ENCODE data around the gene SERPINE2. TPM values are rescaled to one million over a fixed set of nuclear protein-coding genes. Genes with fewer than 3 reads are reported as not detected.

Gene SERPINE2
- total RNA-seq, 1 experiment from 2014 or later: 93.3 TPM

- intact Hi-C loops (cut with micrococcal nuclease): loop anchor here (10.0 kb wide), 1 partner anchor 985 kb away; no protein-coding TSS in a partner anchor
- CTCF ChIA-PET: interaction anchor here (2.4 kb wide), 1 partner anchor 10 kb away, joined by 10 read pairs; no protein-coding TSS in a partner anchor
- peaks cover 75% of the 10 kb centered on the region for H3K79me2 ChIP-seq (ENCODE audit: insufficient read depth, low read length)
Observed at GRCh38 chr2:223959688-223960087, 79.4 kb downstream of the SERPINE2 start.

More at GRCh38 chr2:223959688-223960087, 79.4 kb downstream of the SERPINE2 start:
- peaks cover 26 to 29% of the 10 kb centered on the region in 2 experiments; a peak in 3 of 4 replicates for H3K36me3 ChIP-seq (ENCODE audit: control insufficient read depth in 1 of 2, insufficient read depth in 2 of 2, low read length in 2 of 2)
- H3K4me3 ChIP-seq (replicated peaks in 1 of 2; ENCODE audit: low read depth in 1 of 2, low read length in 2 of 2): no peak overlapping the region
- H3K27me3 ChIP-seq (ENCODE audit: insufficient read depth, low read length): no peaks in the 10 kb centered on the region
- ATAC-seq: no peak
- H4K20me1 ChIP-seq (ENCODE audit: insufficient read depth): no peaks in the 10 kb centered on the region; the same call in 1 of the 2 replicates
- H3K4me2 ChIP-seq (ENCODE audit: low read length): no peak overlapping the region
- DNase-seq (ENCODE audit: low read depth, low spot score): no peak
- no peaks in the 10 kb centered on the region for H3K9me3 ChIP-seq (ENCODE audit: control insufficient read depth in 1 of 2, insufficient read depth in 1 of 2, low read depth in 1 of 2, low read length in 2 of 2)
- H3K4me1 ChIP-seq (ENCODE audit: control insufficient read depth in 1 of 2, insufficient read depth in 2 of 2, low read length in 2 of 2): peaks cover 15 to 21% of the 10 kb centered on the region in 2 experiments
- BruUV-seq (replicated peaks): no TSS peak
- RAD21 ChIA-PET (ENCODE audit: low non-redundant PET in 1 of 2, low total read pairs in 2 of 2, uncharacterized antibody in 2 of 2, unreplicated experiment in 2 of 2): no interaction called here
- no peak overlapping the region for H3K9ac ChIP-seq (ENCODE audit: low read length)
- H3K27ac ChIP-seq (ENCODE audit: low read depth, low read length): no peak overlapping the region
- H2AFZ ChIP-seq (ENCODE audit: low read depth, low read length, poor library complexity, severe bottlenecking): no peak overlapping the region
- TF ChIP-seq REST (IDR thresholded peaks at IDR 0.05; ENCODE audit: low read depth) (no peak), CEBPB (IDR thresholded peaks at IDR 0.05; ENCODE audit: low read depth) (no peak), JUND (IDR thresholded peaks at IDR 0.05) (no peak), TCF7L2 (IDR thresholded peaks at IDR 0.05; ENCODE audit: borderline replicate concordance, extremely low read depth, insufficient read depth, insufficient read length) (no peak), ZBTB33 (IDR thresholded peaks at IDR 0.05; ENCODE audit: extremely low read depth, insufficient replicate concordance, low read length) (no peak), ZNF274 (IDR thresholded peaks at IDR 0.05; ENCODE audit: low read depth, low read length) (no peak), CBX3 (IDR thresholded peaks at IDR 0.05; ENCODE audit: low read depth) (no peak), POLR2AphosphoS5 (IDR thresholded peaks at IDR 0.05; ENCODE audit: low read depth, low read length) (no peak), ATF3 (IDR thresholded peaks at IDR 0.05) (no peak), CTCF (IDR thresholded peaks at IDR 0.05 in 2 of 3, conservative IDR thresholded peaks at IDR 0.05 in 1 of 3; ENCODE audit: borderline replicate concordance in 1 of 3, insufficient read depth in 1 of 3, low read depth in 2 of 3, low read length in 2 of 3) (no peak), EGR1 (IDR thresholded peaks at IDR 0.05; ENCODE audit: low read depth) (no peak), YY1 (IDR thresholded peaks at IDR 0.05; ENCODE audit: extremely low read depth, insufficient replicate concordance, low read depth, low read length) (no peak), EZH2 (IDR thresholded peaks at IDR 0.05) (no peak), ZFX (IDR thresholded peaks at IDR 0.05) (no peak), FOSL1 (IDR thresholded peaks at IDR 0.05; ENCODE audit: low read depth) (no peak)
- POLR2A ChIA-PET: no interaction called here
- no peaks in the 10 kb centered on the region for H3K9me2 ChIP-seq (ENCODE audit: insufficient read depth)

Data from HCT116 (cell line).